H9 (cell line): ENCODE results near the gene TNFAIP3. TPM values are rescaled to one million over a fixed set of nuclear protein-coding genes. Genes with fewer than 3 reads are reported as not detected.

Experiments
- DNase-seq: peaks from one replicate; pipeline ENCODE4 v3.0.0-alpha.2; 2017
- H2AFZ ChIP-seq: one replicate; pipeline ENCODE4 v1.6.1; 2013; ENCODE audit warnings: mild to moderate bottlenecking, low read length, control low read depth, moderate library complexity
- H2AK5ac ChIP-seq: 2 replicates; pipeline ENCODE4 v1.6.1; 2013; ENCODE audit warnings: low read length, control low read depth, mixed read lengths; ENCODE audit not compliant: insufficient read length
- H2BK120ac ChIP-seq: one replicate; pipeline ENCODE4 v1.6.1; 2013; ENCODE audit warnings: low read depth, mild to moderate bottlenecking, low read length, control low read depth, inconsistent platforms; ENCODE audit not compliant: poor library complexity, severe bottlenecking
- H2BK12ac ChIP-seq: 2 replicates; pipeline ENCODE4 v1.6.1; 2013; ENCODE audit warnings: low read length, control low read depth, mixed read lengths, low read depth; ENCODE audit not compliant: insufficient read length
- H2BK15ac ChIP-seq: 2 replicates; pipeline ENCODE4 v1.6.1; 2013; ENCODE audit warnings: low read depth, low read length, control low read depth
- H2BK20ac ChIP-seq: one replicate; pipeline ENCODE4 v1.6.1; 2013; ENCODE audit warnings: low read depth, mild to moderate bottlenecking, low read length, control low read depth, inconsistent platforms; ENCODE audit not compliant: poor library complexity, severe bottlenecking
- H2BK5ac ChIP-seq: 2 replicates; pipeline ENCODE4 v1.6.1; 2013; ENCODE audit warnings: low read length, control low read depth, mixed read lengths; ENCODE audit not compliant: insufficient read length
- H3K14ac ChIP-seq: 2 replicates; pipeline ENCODE4 v1.6.1; 2013; ENCODE audit warnings: low read length, control low read depth; ENCODE audit not compliant: insufficient read depth
- H3K18ac ChIP-seq: 2 replicates; pipeline ENCODE4 v1.6.1; 2013; ENCODE audit warnings: low read depth, mild to moderate bottlenecking, mixed read lengths, low read length, control low read depth; ENCODE audit not compliant: insufficient read length
- H3K23ac ChIP-seq: 2 replicates; pipeline ENCODE4 v1.6.1; 2013; ENCODE audit warnings: low read length, control low read depth, mixed read lengths, low read depth; ENCODE audit not compliant: insufficient read length
- H3K23me2 ChIP-seq: 2 replicates; pipeline ENCODE4 v1.6.1; 2013; ENCODE audit warnings: low read depth, mild to moderate bottlenecking, mixed read lengths, low read length, control low read depth; ENCODE audit not compliant: insufficient read length, poor library complexity, severe bottlenecking
- H3K27ac ChIP-seq: 2 replicates; pipeline ENCODE4 v1.5.1; 2013; ENCODE audit warnings: low read length, control low read depth, mixed read lengths, low read depth; ENCODE audit not compliant: insufficient read length
- H3K27me3 ChIP-seq: 2 replicates; pipeline ENCODE4 v1.6.1; 2013; ENCODE audit warnings: low read length, control low read depth, inconsistent platforms; ENCODE audit not compliant: insufficient read depth
- H3K4ac ChIP-seq: 2 replicates; pipeline ENCODE4 v1.6.1; 2013; ENCODE audit warnings: low read depth, mild to moderate bottlenecking, control low read depth, inconsistent platforms, low read length, moderate library complexity
- H3K4me1 ChIP-seq: 2 replicates; pipeline ENCODE4 v1.6.1; 2013; ENCODE audit warnings: low read length, control low read depth, inconsistent platforms; ENCODE audit not compliant: insufficient read depth
- H3K4me2 ChIP-seq: 2 replicates; pipeline ENCODE4 v1.6.1; 2013; ENCODE audit warnings: low read length, control low read depth, mixed read lengths; ENCODE audit not compliant: insufficient read length, insufficient read depth
- H3K56ac ChIP-seq: 2 replicates; pipeline ENCODE4 v1.6.1; 2013; ENCODE audit warnings: low read depth, mild to moderate bottlenecking, mixed read lengths, low read length, control low read depth; ENCODE audit not compliant: insufficient read length
- H3K79me1 ChIP-seq: 2 replicates; pipeline ENCODE4 v1.6.1; 2013; ENCODE audit warnings: low read depth, mild to moderate bottlenecking, moderate library complexity, low read length, control low read depth, inconsistent platforms; ENCODE audit not compliant: insufficient read depth, poor library complexity, severe bottlenecking
- H3K79me2 ChIP-seq: 2 replicates; pipeline ENCODE4 v1.6.1; 2013; ENCODE audit warnings: low read length, control low read depth, inconsistent platforms; ENCODE audit not compliant: insufficient read depth
- H3K9ac ChIP-seq: 2 replicates; pipeline ENCODE4 v1.6.1; 2013; ENCODE audit warnings: low read length, control low read depth, mixed read lengths; ENCODE audit not compliant: insufficient read length; ENCODE audit errors: extremely low read depth
- H3K9me3 ChIP-seq: one replicate; pipeline ENCODE4 v1.6.1; 2013; ENCODE audit warnings: low read depth, low read length, inconsistent platforms; ENCODE audit not compliant: control insufficient read depth
- H3T11ph ChIP-seq: one replicate; pipeline ENCODE4 v1.6.1; 2013; ENCODE audit warnings: mild to moderate bottlenecking, low read length, control low read depth, inconsistent platforms
- H4K20me1 ChIP-seq: one replicate; pipeline ENCODE4 v1.6.1; 2013; ENCODE audit not compliant: control insufficient read depth, insufficient read length, insufficient read depth
- H4K5ac ChIP-seq: 2 replicates; pipeline ENCODE4 v1.6.1; 2013; ENCODE audit warnings: low read depth, mild to moderate bottlenecking, mixed read lengths, low read length, control low read depth; ENCODE audit not compliant: insufficient read length
- H4K8ac ChIP-seq: replicated peaks from 2 replicates; pipeline ENCODE4 v1.6.1; 2013; ENCODE audit warnings: low read length, control low read depth, mixed read lengths, low read depth; ENCODE audit not compliant: insufficient read length
- H4K91ac ChIP-seq: 2 replicates; pipeline ENCODE4 v1.6.1; 2013; ENCODE audit warnings: low read depth, mild to moderate bottlenecking, moderate library complexity, mixed read lengths, low read length, control low read depth; ENCODE audit not compliant: insufficient read length
- H3K27ac Mint-ChIP-seq, 3 experiments: 2 replicates in 2 of 3; 3 replicates in 1 of 3; pipeline ENCODE4 v1.8.0; 2020 to 2021; ENCODE audit warnings: mixed read lengths in 3 of 3, mild to moderate bottlenecking in 1 of 3, moderate library complexity in 1 of 3
- H3K27me3 Mint-ChIP-seq: 2 replicates; pipeline ENCODE4 v1.8.0; 2021; ENCODE audit warnings: low read depth, mild to moderate bottlenecking, moderate library complexity, mixed read lengths
- H3K36me3 Mint-ChIP-seq, 3 experiments: 2 replicates in 2 of 3; 3 replicates in 1 of 3; pipeline ENCODE4 v1.8.0; 2020 to 2021; ENCODE audit warnings: low read depth in 3 of 3, mixed read lengths in 3 of 3; ENCODE audit not compliant: insufficient read depth in 1 of 3
- H3K4me1 Mint-ChIP-seq, 2 experiments: 2 replicates each; pipeline ENCODE4 v1.8.0; 2020; ENCODE audit warnings: mixed read lengths in 2 of 2
- H3K4me3 Mint-ChIP-seq, 2 experiments: 2 replicates in 1 of 2; 3 replicates in 1 of 2; pipeline ENCODE4 v1.8.0; 2020 to 2021; ENCODE audit warnings: mild to moderate bottlenecking in 2 of 2, mixed read lengths in 2 of 2, moderate library complexity in 1 of 2
- H3K9me3 Mint-ChIP-seq, 2 experiments: 2 replicates in 1 of 2; 3 replicates in 1 of 2; pipeline ENCODE4 v1.8.0; 2020; ENCODE audit warnings: mild to moderate bottlenecking in 2 of 2, mixed read lengths in 2 of 2, moderate library complexity in 1 of 2
- CTCF ChIP-seq: fragments of 200-600 bp; sonication (generic); conservative IDR thresholded peaks from 3 replicates; pipeline ENCODE4 v1.8.0; 2021; ENCODE audit warnings: antibody characterized with exemption, mild to moderate bottlenecking
- WGBS: extraction: QIAGEN DNeasy Blood & Tissue Kit; methylation state at CpG from one replicate; pipeline ENCODE4 v1.1.7; 2013; ENCODE audit warnings: missing lambda C conversion rate, low lambda C conversion rate, mixed read lengths; ENCODE audit not compliant: insufficient read length; ENCODE audit errors: extremely low coverage; 5-methylcytosine and 5-hydroxymethylcytosine counted together
- total RNA-seq: library from RNA; stranded (reverse); gene quantifications from 2 replicates; pipeline ENCODE4 v1.2.1, GENCODE V29; 2021

TNFAIP3 gene
- total RNA-seq, 1 experiment from 2014 or later: 3.7 TPM

GRCh38 chr6:137909533-137909932 lies 42.5 kb downstream of the TNFAIP3 start:
- no peak overlapping the region for H2BK15ac ChIP-seq
- peaks cover 14% of the 10 kb centered on the region for H3K27me3 Mint-ChIP-seq

More at GRCh38 chr6:137909533-137909932, 42.5 kb downstream of the TNFAIP3 start:
- Mint-ChIP-seq H3K27ac (no peak overlapping the region; a peak in 1 of 7 replicates), H3K4me1 (peaks cover 0 to 4% of the 10 kb centered on the region in 2 experiments; a peak in 2 of 4 replicates), H3K9me3 (peaks cover 6 to 7% of the 10 kb centered on the region in 2 experiments; a peak in 4 of 5 replicates), H3K4me3 (no peak overlapping the region), H3K36me3 (peaks cover 0 to 5% (median 4%) of the 10 kb centered on the region in 3 experiments; a peak in 4 of 7 replicates)
- Histone ChIP-seq H3K27me3 (no peaks in the 10 kb centered on the region), H2AK5ac (no peak overlapping the region), H3K56ac (no peak overlapping the region), H3K4ac (no peak overlapping the region), H3K79me1 (no peaks in the 10 kb centered on the region), H4K5ac (no peak overlapping the region), H3T11ph (no peak overlapping the region), H2BK20ac (no peak overlapping the region), H4K8ac (no peak overlapping the region), H2BK120ac (no peak overlapping the region), H3K9me3 (no peaks in the 10 kb centered on the region), H4K91ac (no peak overlapping the region), H2AFZ (no peak overlapping the region), H3K4me1 (no peaks in the 10 kb centered on the region), H2BK12ac (no peak overlapping the region), H3K79me2 (no peaks in the 10 kb centered on the region), H3K18ac (no peak overlapping the region), H4K20me1 (no peaks in the 10 kb centered on the region), H3K23me2 (no peaks in the 10 kb centered on the region), H3K4me2 (no peak overlapping the region), H3K14ac (no peak overlapping the region), H3K9ac (no peak overlapping the region), H3K27ac (no peak overlapping the region), H3K23ac (no peak overlapping the region), H2BK5ac (no peak overlapping the region)
- DNase-seq: no peak
- no CpG with 5 or more reads among the region's 3 CpGs for WGBS
- TF ChIP-seq CTCF: no peak
